ENCODE results near the gene EPHA3.

DNA sequence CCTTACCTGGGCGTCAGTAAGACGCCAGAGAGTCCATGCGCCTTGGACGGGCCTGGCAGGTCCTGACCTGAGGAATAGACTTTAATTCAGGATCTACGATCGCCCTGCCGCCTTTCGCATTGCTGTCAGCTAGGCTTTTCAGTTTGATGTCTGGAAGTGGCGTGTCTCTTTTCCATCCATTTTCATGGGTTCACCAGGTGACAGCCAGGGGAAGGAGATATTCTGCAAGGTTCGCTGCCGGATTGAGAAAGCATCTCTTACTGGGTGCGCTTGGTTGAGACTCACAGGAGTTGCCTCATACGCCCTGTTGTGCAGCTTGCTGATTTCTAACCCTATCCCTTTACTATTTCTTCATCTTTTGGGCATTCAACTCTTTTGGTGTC is 7.4 kb downstream of the EPHA3 start:
- TF ChIP-seq POLR2AphosphoS5 (IDR thresholded peaks at IDR 0.05; ENCODE audit: low read depth, low read length) (no peak), PAX5 (IDR thresholded peaks at IDR 0.05; ENCODE audit: insufficient read depth, low read length, severe bottlenecking) (no peak), POLR2A (IDR thresholded peaks at IDR 0.05; ENCODE audit: low read depth, low read length) (no peak), SPI1 (IDR thresholded peaks at IDR 0.05; ENCODE audit: low read depth, low read length) (no peak), TAF1 (IDR thresholded peaks at IDR 0.05; ENCODE audit: low read depth, low read length) (no peak), POU2F2 (IDR thresholded peaks at IDR 0.05; ENCODE audit: low read depth, low read length) (no peak)
